HG03457 (cell line): ENCODE results near the gene ERVK3-1.
"Not testable (repeated sequence)": the region's sequence is repeated elsewhere in the genome, so short reads cannot be mapped to it uniquely, and the experiment has no call there.

ENCODE experiments used
- ATAC-seq: cut with Tn5 transposase; IDR thresholded peaks from one replicate; pipeline ENCODE4 v1.9.1; 2021; ENCODE audit warnings: moderate number of reproducible peaks; ENCODE audit not compliant: unreplicated experiment

ERVK3-1 gene

GRCh38 chr19:58304255-58304654 is 922 bp upstream of the ERVK3-1 start:
- ATAC-seq = no peak

- ATAC-seq = no peak
Measured at GRCh38 chr19:58304748-58305064, 471 bp upstream of the ERVK3-1 start.

- no peak for ATAC-seq
Measured at GRCh38 chr19:58305932-58306323, 751 bp downstream of the ERVK3-1 start.

- no peak for ATAC-seq
Measured at GRCh38 chr19:58307736-58308135, 2.6 kb downstream of the ERVK3-1 start.

- not testable (repeated sequence) for ATAC-seq
Measured at GRCh38 chr19:58310685-58311084, 5.5 kb downstream of the ERVK3-1 start.

GRCh38 chr19:58311345-58311865 is 6.2 kb downstream of the ERVK3-1 start:
- ATAC-seq = no peak

- ATAC-seq = no peak
Measured at GRCh38 chr19:58315580-58315979, 10.4 kb downstream of the ERVK3-1 start.

- no peak for ATAC-seq
Measured at GRCh38 chr19:58317476-58318072, 12.4 kb downstream of the ERVK3-1 start.

- no peak for ATAC-seq
Measured at GRCh38 chr19:58318297-58318696, 13.1 kb downstream of the ERVK3-1 start.

GRCh38 chr19:58319241-58319640 is 14.1 kb downstream of the ERVK3-1 start:
- no peak for ATAC-seq

- ATAC-seq = no peak
Measured at GRCh38 chr19:58325311-58326022, 20.3 kb downstream of the ERVK3-1 start.

- no peak for ATAC-seq
Measured at GRCh38 chr19:58326501-58326913, 21.3 kb downstream of the ERVK3-1 start.

GRCh38 chr19:58326914-58327726 is 21.9 kb downstream of the ERVK3-1 start, which contains the start of gene ZSCAN22:
TSS of gene ZSCAN22 (plus strand) at chr19:58326994. CDS start at chr19:58334803, 7,809 bp downstream.
- ATAC-seq = peak; percentile 80

- no peak for ATAC-seq
Measured at GRCh38 chr19:58328999-58329398, 23.8 kb downstream of the ERVK3-1 start.

- no peak for ATAC-seq
Measured at GRCh38 chr19:58330458-58330857, 25.3 kb downstream of the ERVK3-1 start.

- no peak for ATAC-seq
Measured at GRCh38 chr19:58332697-58333096, 27.5 kb downstream of the ERVK3-1 start.

- ATAC-seq = no peak
Measured at GRCh38 chr19:58334691-58335249, 29.6 kb downstream of the ERVK3-1 start.

GRCh38 chr19:58335630-58336029 is 30.5 kb downstream of the ERVK3-1 start:
- ATAC-seq = no peak

GRCh38 chr19:58336216-58336615 is 31.0 kb downstream of the ERVK3-1 start:
- no peak for ATAC-seq

GRCh38 chr19:58336820-58337219 is 31.6 kb downstream of the ERVK3-1 start:
- no peak for ATAC-seq

- no peak for ATAC-seq
Measured at GRCh38 chr19:58338336-58338735, 33.2 kb downstream of the ERVK3-1 start.
